GM21825 (cell line): Measurements from ENCODE around the gene FAM217A.

Source experiments
- ATAC-seq: cut with Tn5 transposase; IDR thresholded peaks from one replicate; pipeline ENCODE4 v1.9.1; 2021; ENCODE audit warnings: mild to moderate bottlenecking, moderate library complexity; ENCODE audit not compliant: unreplicated experiment

Gene FAM217A

GRCh38 chr6:4021854-4022695 is 56.9 kb downstream of the FAM217A start:
- ATAC-seq = peak; percentile 4

GRCh38 chr6:4021133-4021853 is 57.6 kb downstream of the FAM217A start:
- peak; percentile 59 for ATAC-seq

- no peak for ATAC-seq
These were observed 58.2 kb downstream of the FAM217A start for GRCh38 chr6:4020822-4021132.

- peak; percentile 5 for ATAC-seq
These were observed 60.1 kb downstream of the FAM217A start for GRCh38 chr6:4018924-4019236.
